Measurements from ENCODE around the gene FFAR2. TPM values are rescaled to one million over a fixed set of nuclear protein-coding genes. Genes with fewer than 3 reads are reported as not detected.

The FFAR2 gene
- total RNA-seq, 4 donors from 2014 or later: 0.80 to 1.8 (median 1.0) TPM; not detected in 1

DNA sequence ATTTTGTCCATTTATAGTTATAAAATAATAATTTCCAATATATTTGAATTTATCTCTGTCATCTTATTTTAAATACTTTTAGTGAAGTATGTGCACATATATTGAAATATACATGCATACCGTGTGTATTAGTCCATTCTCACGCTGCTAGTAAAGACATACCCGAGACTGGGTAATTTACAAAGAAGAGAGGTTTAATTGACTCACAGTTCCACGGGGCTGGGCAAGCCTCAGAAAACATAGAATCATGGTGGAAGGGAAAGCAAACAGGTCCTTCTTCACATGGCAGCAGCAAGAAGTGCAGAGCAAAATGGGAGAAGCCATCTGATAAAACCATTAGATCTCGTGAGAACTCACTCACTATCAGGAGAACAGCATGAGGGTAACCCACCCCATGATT is 37.6 kb upstream of the FFAR2 start:
- no peak for DNase-seq
- no peak overlapping the region for H3K4me3 ChIP-seq
- TF ChIP-seq CTCF (IDR thresholded peaks at IDR 0.05) (no peak), POLR2A (IDR thresholded peaks at IDR 0.05) (no peak)
- no peaks in the 10 kb centered on the region for H3K9me3 ChIP-seq
- H3K27ac ChIP-seq: no peak overlapping the region
- H3K36me3 ChIP-seq: no peaks in the 10 kb centered on the region
- H3K27me3 ChIP-seq: no peaks in the 10 kb centered on the region
- H3K4me1 ChIP-seq: no peaks in the 10 kb centered on the region

DNA sequence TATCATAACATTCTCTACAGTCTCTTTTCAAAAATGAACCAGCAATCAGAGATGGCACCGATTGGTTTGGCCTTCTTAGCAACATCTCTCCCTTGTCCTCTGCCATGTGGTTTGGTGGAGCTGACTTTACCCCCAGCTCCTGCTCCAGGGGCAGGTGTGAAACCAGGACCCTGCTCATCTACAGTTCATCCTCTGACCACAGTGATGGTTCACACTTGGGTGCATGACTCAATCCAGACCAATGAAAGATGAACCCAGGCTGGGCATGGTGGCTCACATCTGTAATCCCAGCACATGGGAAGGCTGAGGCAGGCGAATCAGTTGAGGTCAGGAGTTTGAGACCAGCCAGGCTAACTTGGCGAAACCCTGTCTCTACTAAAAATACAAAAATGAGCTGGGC is 33.6 kb upstream of the FFAR2 start:
- no peaks in the 10 kb centered on the region for H3K9me3 ChIP-seq
- H3K27me3 ChIP-seq: no peaks in the 10 kb centered on the region
- DNase-seq: no peak
- peaks cover 0 to 2% (median 0%) of the 10 kb centered on the region in 4 donors for H3K4me1 ChIP-seq
- H3K27ac ChIP-seq: no peak overlapping the region
- H3K36me3 ChIP-seq: no peaks in the 10 kb centered on the region
- TF ChIP-seq CTCF (IDR thresholded peaks at IDR 0.05): no peak
- H3K4me3 ChIP-seq: no peak overlapping the region

DNA sequence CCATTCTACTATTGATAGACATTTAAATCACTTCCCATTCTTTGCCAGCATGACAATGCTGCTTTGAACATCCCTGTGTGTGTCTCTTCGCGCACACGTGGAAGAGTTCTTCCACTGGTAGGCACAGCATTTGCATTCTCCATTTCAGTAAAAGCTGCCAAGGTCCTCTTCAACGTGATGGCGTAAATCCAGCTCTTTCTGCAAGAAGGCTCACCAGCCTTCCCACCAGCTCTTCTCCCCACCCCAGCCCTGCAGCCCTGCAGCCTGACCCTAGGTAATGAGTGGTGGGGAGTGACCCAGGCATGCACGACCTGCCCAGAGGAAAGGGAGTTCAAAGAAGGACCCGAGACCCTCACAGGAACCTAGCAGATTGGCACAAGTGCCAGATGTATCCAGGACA is 31.7 kb upstream of the FFAR2 start:
- Histone ChIP-seq H3K36me3 (no peaks in the 10 kb centered on the region), H3K27ac (no peak overlapping the region), H3K9me3 (no peaks in the 10 kb centered on the region), H3K4me3 (no peak overlapping the region), H3K27me3 (no peaks in the 10 kb centered on the region), H3K4me1 (peaks cover 0 to 11% (median 0%) of the 10 kb centered on the region in 4 donors)
- TF ChIP-seq CTCF (IDR thresholded peaks at IDR 0.05) (no peak), POLR2A (IDR thresholded peaks at IDR 0.05) (no peak)
- peak in 1 of 3 donors; percentile 7 for DNase-seq

GRCh38 chr19:35417278-35417677 is 30.8 kb upstream of the FFAR2 start:
- H3K4me3 ChIP-seq: no peak overlapping the region
- no peaks in the 10 kb centered on the region for H3K36me3 ChIP-seq
- H3K4me1 ChIP-seq: peaks cover 0 to 11% (median 0%) of the 10 kb centered on the region in 4 donors
- no peak for TF ChIP-seq CTCF (IDR thresholded peaks at IDR 0.05)
- no peak for TF ChIP-seq POLR2A (IDR thresholded peaks at IDR 0.05)
- no peaks in the 10 kb centered on the region for H3K9me3 ChIP-seq
- no peak overlapping the region for H3K27ac ChIP-seq
- peak in 1 of 3 donors; percentile 5 for DNase-seq
- no peaks in the 10 kb centered on the region for H3K27me3 ChIP-seq

- no peaks in the 10 kb centered on the region for H3K36me3 ChIP-seq
- H3K27ac ChIP-seq: no peak overlapping the region
- no peaks in the 10 kb centered on the region for H3K9me3 ChIP-seq
- no peak overlapping the region for H3K4me3 ChIP-seq
- H3K4me1 ChIP-seq: peaks cover 0 to 11% (median 0%) of the 10 kb centered on the region in 4 donors
- no peak for DNase-seq
- H3K27me3 ChIP-seq: no peaks in the 10 kb centered on the region
- TF ChIP-seq CTCF (IDR thresholded peaks at IDR 0.05) (no peak), POLR2A (IDR thresholded peaks at IDR 0.05) (no peak)
These were observed 30.1 kb upstream of the FFAR2 start for GRCh38 chr19:35417713-35418534.

Data from Peyer's patch (tissue), 4 donors.